ENCODE results near the gene RARRES2.

DNA sequence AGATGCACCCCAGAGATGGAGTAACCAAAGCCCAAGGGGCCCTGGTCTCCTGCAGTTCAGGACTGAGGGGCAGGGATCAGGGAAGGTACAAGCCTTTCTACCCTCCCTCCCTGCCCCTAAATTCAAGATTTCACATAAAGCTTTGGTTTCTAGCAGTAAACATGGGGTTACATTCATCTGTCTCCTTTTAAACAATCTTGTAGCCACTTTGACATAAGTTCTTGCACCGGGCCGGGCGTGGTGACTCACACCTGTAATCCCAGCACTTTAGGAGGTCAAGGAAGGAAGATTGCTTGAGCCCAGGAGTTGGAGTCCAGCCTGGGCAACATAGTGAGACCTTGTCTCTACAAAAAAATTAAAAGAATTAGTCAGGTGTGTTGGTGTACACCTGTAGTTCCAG lies 14.1 kb downstream of the RARRES2 start:
- TF ChIP-seq, protein P1, sequence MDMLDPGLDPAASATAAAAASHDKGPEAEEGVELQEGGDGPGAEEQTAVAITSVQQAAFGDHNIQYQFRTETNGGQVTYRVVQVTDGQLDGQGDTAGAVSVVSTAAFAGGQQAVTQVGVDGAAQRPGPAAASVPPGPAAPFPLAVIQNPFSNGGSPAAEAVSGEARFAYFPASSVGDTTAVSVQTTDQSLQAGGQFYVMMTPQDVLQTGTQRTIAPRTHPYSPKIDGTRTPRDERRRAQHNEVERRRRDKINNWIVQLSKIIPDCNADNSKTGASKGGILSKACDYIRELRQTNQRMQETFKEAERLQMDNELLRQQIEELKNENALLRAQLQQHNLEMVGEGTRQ (IDR thresholded peaks at IDR 0.05; ENCODE audit: borderline replicate concordance, low read depth, low read length): no peak
- no peak for TF ChIP-seq RXRA (IDR thresholded peaks at IDR 0.05; ENCODE audit: borderline replicate concordance, low read depth)
- no peak for TF ChIP-seq MXI1 (IDR thresholded peaks at IDR 0.05; ENCODE audit: low read depth, low read length)
- TF ChIP-seq CTCF (IDR thresholded peaks at IDR 0.05): no peak
- no peak for TF ChIP-seq JUND (IDR thresholded peaks at IDR 0.05)
- TF ChIP-seq MAX (IDR thresholded peaks at IDR 0.05; ENCODE audit: low read depth): no peak

Data from SK-N-SH (cell line).